Stimulated activated CD8-positive, alpha-beta memory T cell treated with anti-CD3 and anti-CD28 coated beads, Interleukin-4, amount 100 ng/mL, for 48 hours (primary cell): ENCODE results near the gene ARPC1A.

Experiments
- DNase-seq: peaks from one replicate; pipeline ENCODE4 v3.0.0-alpha.2; 2020

The ARPC1A gene

GRCh38 chr7:99392046-99392445 lies 66.3 kb downstream of the ARPC1A start:
- no peak for DNase-seq

GRCh38 chr7:99392659-99393354 lies 67.1 kb downstream of the ARPC1A start:
- DNase-seq, result peak; percentile 83

GRCh38 chr7:99393355-99394187 lies 67.9 kb downstream of the ARPC1A start:
- DNase-seq, result no peak

- DNase-seq, result no peak
These were observed 68.4 kb downstream of the ARPC1A start for GRCh38 chr7:99394188-99394502.

- no peak for DNase-seq
These were observed 70.1 kb downstream of the ARPC1A start for GRCh38 chr7:99395616-99396327.

- no peak for DNase-seq
These were observed 71.0 kb downstream of the ARPC1A start for GRCh38 chr7:99396418-99397296.

GRCh38 chr7:99397297-99397983 lies 71.7 kb downstream of the ARPC1A start:
- no peak for DNase-seq

- DNase-seq, result no peak
These were observed 73.3 kb downstream of the ARPC1A start for GRCh38 chr7:99398891-99399445.

GRCh38 chr7:99399597-99399996 lies 73.9 kb downstream of the ARPC1A start:
- DNase-seq, result no peak

GRCh38 chr7:99402854-99403253 lies 77.2 kb downstream of the ARPC1A start:
- DNase-seq, result no peak

- DNase-seq, result no peak
These were observed 78.1 kb downstream of the ARPC1A start for GRCh38 chr7:99403764-99404163.

- DNase-seq, result no peak
These were observed 78.7 kb downstream of the ARPC1A start for GRCh38 chr7:99404235-99404976.

GRCh38 chr7:99404977-99405320 lies 79.3 kb downstream of the ARPC1A start:
- DNase-seq, result no peak

GRCh38 chr7:99406557-99406956 lies 80.9 kb downstream of the ARPC1A start:
- DNase-seq, result no peak

- peak; percentile 62 for DNase-seq
These were observed 82.2 kb downstream of the ARPC1A start for GRCh38 chr7:99407872-99408378.

- peak; percentile 95 for DNase-seq
These were observed 82.9 kb downstream of the ARPC1A start, which contains the start of the genes BUD31 and PDAP1 for GRCh38 chr7:99408379-99409191. TSS of gene BUD31 (plus strand) at chr7:99408969. CDS start at chr7:99411093, 2,124 bp downstream. TSS of gene PDAP1 (minus strand) at chr7:99408597. CDS start at chr7:99408548, 49 bp downstream.

- DNase-seq, result no peak
These were observed 83.5 kb downstream of the ARPC1A start for GRCh38 chr7:99409192-99409572.

GRCh38 chr7:99409806-99410205 lies 84.1 kb downstream of the ARPC1A start:
- DNase-seq, result no peak

- no peak for DNase-seq
These were observed 84.9 kb downstream of the ARPC1A start for GRCh38 chr7:99410635-99411034.
